ENCODE data around the gene SERPINB13.

The SERPINB13 gene

GRCh38 chr18:63545000-63545399 is 42.1 kb upstream of the SERPINB13 start:
- no peak overlapping the region for H3K14ac ChIP-seq (ENCODE audit: low read length)
- no peak overlapping the region for H3K18ac ChIP-seq (ENCODE audit: low read length)
- no peak overlapping the region for H3K23ac ChIP-seq (ENCODE audit: low read depth, low read length, poor library complexity)
- H2BK15ac ChIP-seq (ENCODE audit: low read length), result no peak overlapping the region
- H3K4me2 ChIP-seq (ENCODE audit: insufficient read depth, low read length, poor library complexity, severe bottlenecking), result no peak overlapping the region
- H3K27me3 ChIP-seq (ENCODE audit: control insufficient read depth in 3 of 3, insufficient read depth in 3 of 3, low read depth in 1 of 3, low read length in 3 of 3), result no peaks in the 10 kb centered on the region
- no peak overlapping the region for H3K4me3 ChIP-seq (ENCODE audit: low read length in 2 of 2)
- DNase-seq (ENCODE audit: low spot score), result no peak
- H3K36me3 ChIP-seq (replicated peaks in 1 of 2; ENCODE audit: control insufficient read depth in 2 of 2, insufficient read depth in 2 of 2, low read length in 2 of 2), result no peaks in the 10 kb centered on the region
- no peak overlapping the region for H4K91ac ChIP-seq (ENCODE audit: low read depth, low read length, poor library complexity)
- no peaks in the 10 kb centered on the region for H3K79me1 ChIP-seq (ENCODE audit: low read depth, low read length)
- H3K4me1 ChIP-seq (ENCODE audit: control insufficient read depth in 2 of 2, insufficient read depth in 1 of 2, low read depth in 1 of 2, low read length in 2 of 2), result peaks cover 0 to 11% of the 10 kb centered on the region in 2 donors
- no peak overlapping the region for H2BK12ac ChIP-seq (ENCODE audit: low read length)
- H2BK5ac ChIP-seq (ENCODE audit: low read length), result no peak overlapping the region
- no peak overlapping the region for H3K4ac ChIP-seq (ENCODE audit: low read length)
- H3K27ac ChIP-seq (replicated peaks; ENCODE audit: low read length), result no peak overlapping the region
- H3K9me3 ChIP-seq (replicated peaks in 1 of 2; ENCODE audit: control insufficient read depth in 2 of 2, insufficient read depth in 1 of 2, low read depth in 1 of 2, low read length in 2 of 2), result no peaks in the 10 kb centered on the region
- WGBS, 2 donors (ENCODE audit: extremely low coverage in 2 of 2, insufficient read length in 2 of 2, insufficient replicate concordance in 1 of 2), result no CpG with 5 or more reads among the region's 3 CpGs
- H3K9ac ChIP-seq (ENCODE audit: low read depth, low read length, poor library complexity), result no peak overlapping the region
- no peak overlapping the region for H2AFZ ChIP-seq (ENCODE audit: low read length)
- H4K8ac ChIP-seq (ENCODE audit: low read depth, low read length), result no peak overlapping the region
- H2BK120ac ChIP-seq (ENCODE audit: low read depth, low read length), result no peak overlapping the region
- H2AK5ac ChIP-seq (ENCODE audit: low read depth, low read length), result no peak overlapping the region

DNA sequence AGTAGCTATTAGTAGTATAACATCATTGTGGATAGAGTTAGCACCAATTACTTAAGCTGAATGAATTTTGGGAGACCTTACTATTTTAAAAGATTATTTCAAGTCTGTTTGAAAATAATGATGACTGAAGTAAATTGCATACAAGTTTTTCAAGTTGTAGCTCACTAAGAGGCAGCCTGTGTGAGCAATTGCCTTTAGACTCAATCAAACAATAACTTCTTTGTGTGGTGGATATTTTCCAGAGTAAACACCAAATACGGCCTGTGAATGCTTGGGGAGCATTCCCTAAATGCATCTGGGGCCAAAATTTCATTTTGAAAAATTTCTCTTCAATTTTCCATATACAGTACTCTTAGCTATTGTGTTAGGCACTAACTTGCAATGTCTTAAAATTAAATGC is 37.1 kb upstream of the SERPINB13 start:
- no peak for DNase-seq (ENCODE audit: low spot score)
- H3K14ac ChIP-seq (ENCODE audit: low read length), result no peak overlapping the region
- H4K91ac ChIP-seq (ENCODE audit: low read depth, low read length, poor library complexity), result no peak overlapping the region
- no peak overlapping the region for H3K4me3 ChIP-seq (ENCODE audit: low read length in 2 of 2)
- no peak overlapping the region for H2AFZ ChIP-seq (ENCODE audit: low read length)
- H3K18ac ChIP-seq (ENCODE audit: low read length), result no peak overlapping the region
- no peak overlapping the region for H2AK5ac ChIP-seq (ENCODE audit: low read depth, low read length)
- H3K27ac ChIP-seq (replicated peaks; ENCODE audit: low read length), result no peak overlapping the region
- H3K4me1 ChIP-seq (ENCODE audit: control insufficient read depth in 2 of 2, insufficient read depth in 1 of 2, low read depth in 1 of 2, low read length in 2 of 2), result peaks cover 3 to 6% of the 10 kb centered on the region in 2 donors
- no peak overlapping the region for H3K9ac ChIP-seq (ENCODE audit: low read depth, low read length, poor library complexity)
- no peak overlapping the region for H3K23ac ChIP-seq (ENCODE audit: low read depth, low read length, poor library complexity)
- H3K4ac ChIP-seq (ENCODE audit: low read length), result no peak overlapping the region
- no peaks in the 10 kb centered on the region for H3K79me1 ChIP-seq (ENCODE audit: low read depth, low read length)
- H3K27me3 ChIP-seq (ENCODE audit: control insufficient read depth in 3 of 3, insufficient read depth in 3 of 3, low read depth in 1 of 3, low read length in 3 of 3), result no peaks in the 10 kb centered on the region
- H2BK15ac ChIP-seq (ENCODE audit: low read length), result no peak overlapping the region
- no peaks in the 10 kb centered on the region for H3K36me3 ChIP-seq (replicated peaks in 1 of 2; ENCODE audit: control insufficient read depth in 2 of 2, insufficient read depth in 2 of 2, low read length in 2 of 2)
- H3K9me3 ChIP-seq (replicated peaks in 1 of 2; ENCODE audit: control insufficient read depth in 2 of 2, insufficient read depth in 1 of 2, low read depth in 1 of 2, low read length in 2 of 2), result no peaks in the 10 kb centered on the region
- H2BK12ac ChIP-seq (ENCODE audit: low read length), result no peak overlapping the region
- no CpG with 5 or more reads among the region's 1 CpG for WGBS, 2 donors (ENCODE audit: extremely low coverage in 2 of 2, insufficient read length in 2 of 2, insufficient replicate concordance in 1 of 2)
- no peak overlapping the region for H4K8ac ChIP-seq (ENCODE audit: low read depth, low read length)
- no peak overlapping the region for H3K4me2 ChIP-seq (ENCODE audit: insufficient read depth, low read length, poor library complexity, severe bottlenecking)
- H2BK120ac ChIP-seq (ENCODE audit: low read depth, low read length), result no peak overlapping the region
- H2BK5ac ChIP-seq (ENCODE audit: low read length), result no peak overlapping the region

- Histone ChIP-seq H3K79me1 (ENCODE audit: low read depth, low read length) (no peaks in the 10 kb centered on the region), H3K27me3 (ENCODE audit: control insufficient read depth in 3 of 3, insufficient read depth in 3 of 3, low read depth in 1 of 3, low read length in 3 of 3) (no peaks in the 10 kb centered on the region), H2AFZ (ENCODE audit: low read length) (no peak overlapping the region), H2BK12ac (ENCODE audit: low read length) (no peak overlapping the region), H2AK5ac (ENCODE audit: low read depth, low read length) (no peak overlapping the region), H3K4me3 (ENCODE audit: low read length in 2 of 2) (no peak overlapping the region), H3K4me1 (ENCODE audit: control insufficient read depth in 2 of 2, insufficient read depth in 1 of 2, low read depth in 1 of 2, low read length in 2 of 2) (peaks cover 3 to 4% of the 10 kb centered on the region in 2 donors), H3K27ac (replicated peaks; ENCODE audit: low read length) (no peak overlapping the region), H3K9ac (ENCODE audit: low read depth, low read length, poor library complexity) (no peak overlapping the region), H3K9me3 (replicated peaks in 1 of 2; ENCODE audit: control insufficient read depth in 2 of 2, insufficient read depth in 1 of 2, low read depth in 1 of 2, low read length in 2 of 2) (no peaks in the 10 kb centered on the region), H3K18ac (ENCODE audit: low read length) (no peak overlapping the region), H4K91ac (ENCODE audit: low read depth, low read length, poor library complexity) (no peak overlapping the region), H3K14ac (ENCODE audit: low read length) (no peak overlapping the region), H3K36me3 (replicated peaks in 1 of 2; ENCODE audit: control insufficient read depth in 2 of 2, insufficient read depth in 2 of 2, low read length in 2 of 2) (no peaks in the 10 kb centered on the region), H4K8ac (ENCODE audit: low read depth, low read length) (no peak overlapping the region), H2BK15ac (ENCODE audit: low read length) (no peak overlapping the region), H3K4me2 (ENCODE audit: insufficient read depth, low read length, poor library complexity, severe bottlenecking) (no peak overlapping the region), H2BK5ac (ENCODE audit: low read length) (no peak overlapping the region), H2BK120ac (ENCODE audit: low read depth, low read length) (no peak overlapping the region), H3K23ac (ENCODE audit: low read depth, low read length, poor library complexity) (no peak overlapping the region), H3K4ac (ENCODE audit: low read length) (no peak overlapping the region)
- DNase-seq (ENCODE audit: low spot score), result no peak
- WGBS, 2 donors (ENCODE audit: extremely low coverage in 2 of 2, insufficient read length in 2 of 2, insufficient replicate concordance in 1 of 2), result no CpG with 5 or more reads among the region's 3 CpGs
These were observed 35.4 kb upstream of the SERPINB13 start for GRCh38 chr18:63551769-63552168.

GRCh38 chr18:63552581-63552980 is 34.6 kb upstream of the SERPINB13 start:
- H3K79me1 ChIP-seq (ENCODE audit: low read depth, low read length), result no peaks in the 10 kb centered on the region
- H4K91ac ChIP-seq (ENCODE audit: low read depth, low read length, poor library complexity), result no peak overlapping the region
- DNase-seq (ENCODE audit: low spot score), result no peak
- H3K4me2 ChIP-seq (ENCODE audit: insufficient read depth, low read length, poor library complexity, severe bottlenecking), result no peak overlapping the region
- no peak overlapping the region for H3K14ac ChIP-seq (ENCODE audit: low read length)
- no peaks in the 10 kb centered on the region for H3K36me3 ChIP-seq (replicated peaks in 1 of 2; ENCODE audit: control insufficient read depth in 2 of 2, insufficient read depth in 2 of 2, low read length in 2 of 2)
- H3K9ac ChIP-seq (ENCODE audit: low read depth, low read length, poor library complexity), result no peak overlapping the region
- H3K18ac ChIP-seq (ENCODE audit: low read length), result no peak overlapping the region
- H2BK12ac ChIP-seq (ENCODE audit: low read length), result no peak overlapping the region
- no peak overlapping the region for H2AK5ac ChIP-seq (ENCODE audit: low read depth, low read length)
- H3K27ac ChIP-seq (replicated peaks; ENCODE audit: low read length), result no peak overlapping the region
- no peaks in the 10 kb centered on the region for H3K9me3 ChIP-seq (replicated peaks in 1 of 2; ENCODE audit: control insufficient read depth in 2 of 2, insufficient read depth in 1 of 2, low read depth in 1 of 2, low read length in 2 of 2)
- H3K4me1 ChIP-seq (ENCODE audit: control insufficient read depth in 2 of 2, insufficient read depth in 1 of 2, low read depth in 1 of 2, low read length in 2 of 2), result peaks cover 3 to 4% of the 10 kb centered on the region in 2 donors
- H2AFZ ChIP-seq (ENCODE audit: low read length), result peak overlapping the region; percentile 71
- WGBS, 2 donors (ENCODE audit: extremely low coverage in 2 of 2, insufficient read length in 2 of 2, insufficient replicate concordance in 1 of 2), result no CpG with 5 or more reads among the region's 2 CpGs
- H4K8ac ChIP-seq (ENCODE audit: low read depth, low read length), result no peak overlapping the region
- H2BK15ac ChIP-seq (ENCODE audit: low read length), result no peak overlapping the region
- no peak overlapping the region for H2BK5ac ChIP-seq (ENCODE audit: low read length)
- no peak overlapping the region for H3K4me3 ChIP-seq (ENCODE audit: low read length in 2 of 2)
- H3K23ac ChIP-seq (ENCODE audit: low read depth, low read length, poor library complexity), result no peak overlapping the region
- H3K4ac ChIP-seq (ENCODE audit: low read length), result no peak overlapping the region
- H3K27me3 ChIP-seq (ENCODE audit: control insufficient read depth in 3 of 3, insufficient read depth in 3 of 3, low read depth in 1 of 3, low read length in 3 of 3), result no peaks in the 10 kb centered on the region
- H2BK120ac ChIP-seq (ENCODE audit: low read depth, low read length), result no peak overlapping the region

Data from neuronal stem cell (in vitro differentiated cells).